GM10847 (cell line): Measurements from ENCODE around the gene RPS6KA2.

ENCODE experiments used
- POLR2A ChIP-seq: IDR thresholded peaks from 2 replicates; pipeline ENCODE4 v1.6.1; 2011; ENCODE audit not compliant: insufficient read length; ENCODE audit errors: extremely low read depth

Gene RPS6KA2

GRCh38 chr6:166627875-166628801 is 1.1 kb upstream of the RPS6KA2 start:
- TF ChIP-seq POLR2A = no peak

- TF ChIP-seq POLR2A = no peak
These were observed 646 bp downstream of the RPS6KA2 start for GRCh38 chr6:166626177-166627032.

- TF ChIP-seq POLR2A = no peak
These were observed 1.7 kb downstream of the RPS6KA2 start for GRCh38 chr6:166625356-166625755.

- no peak for TF ChIP-seq POLR2A
These were observed 2.8 kb downstream of the RPS6KA2 start for GRCh38 chr6:166624275-166624674.

- no peak for TF ChIP-seq POLR2A
These were observed 3.7 kb downstream of the RPS6KA2 start for GRCh38 chr6:166623318-166623717.

- TF ChIP-seq POLR2A = no peak
These were observed 5.9 kb downstream of the RPS6KA2 start for GRCh38 chr6:166621114-166621540.

GRCh38 chr6:166620478-166621113 is 6.5 kb downstream of the RPS6KA2 start:
- TF ChIP-seq POLR2A = no peak

GRCh38 chr6:166619912-166620311 is 7.1 kb downstream of the RPS6KA2 start:
- TF ChIP-seq POLR2A = no peak

- no peak for TF ChIP-seq POLR2A
These were observed 7.9 kb downstream of the RPS6KA2 start for GRCh38 chr6:166618866-166619761.

GRCh38 chr6:166618251-166618650 is 8.8 kb downstream of the RPS6KA2 start:
- no peak for TF ChIP-seq POLR2A

- no peak for TF ChIP-seq POLR2A
These were observed 9.7 kb downstream of the RPS6KA2 start for GRCh38 chr6:166617359-166617758.

- TF ChIP-seq POLR2A = no peak
These were observed 10.5 kb downstream of the RPS6KA2 start for GRCh38 chr6:166616261-166617238.

- TF ChIP-seq POLR2A = no peak
These were observed 11.8 kb downstream of the RPS6KA2 start for GRCh38 chr6:166615059-166615770.
